Mucosa of gallbladder (tissue), 1 donor: ENCODE results near the gene PCDH11Y. TPM values are rescaled to one million over a fixed set of nuclear protein-coding genes. Genes with fewer than 3 reads are reported as not detected.
"Not testable (repeated sequence)": the region's sequence is repeated elsewhere in the genome, so short reads cannot be mapped to it uniquely, and the experiment has no call there.

ENCODE experiments used
- DNase-seq: peaks from one replicate; pipeline ENCODE4 v3.0.0-alpha.2; 2020; ENCODE audit warnings: low spot score
- total RNA-seq: library from RNA; stranded (reverse); gene quantifications from one replicate; pipeline ENCODE4 v1.2.1, GENCODE V29; 2021
- donor health status: DM: no; HTN: no; CAD: no.

The PCDH11Y gene, protein sequence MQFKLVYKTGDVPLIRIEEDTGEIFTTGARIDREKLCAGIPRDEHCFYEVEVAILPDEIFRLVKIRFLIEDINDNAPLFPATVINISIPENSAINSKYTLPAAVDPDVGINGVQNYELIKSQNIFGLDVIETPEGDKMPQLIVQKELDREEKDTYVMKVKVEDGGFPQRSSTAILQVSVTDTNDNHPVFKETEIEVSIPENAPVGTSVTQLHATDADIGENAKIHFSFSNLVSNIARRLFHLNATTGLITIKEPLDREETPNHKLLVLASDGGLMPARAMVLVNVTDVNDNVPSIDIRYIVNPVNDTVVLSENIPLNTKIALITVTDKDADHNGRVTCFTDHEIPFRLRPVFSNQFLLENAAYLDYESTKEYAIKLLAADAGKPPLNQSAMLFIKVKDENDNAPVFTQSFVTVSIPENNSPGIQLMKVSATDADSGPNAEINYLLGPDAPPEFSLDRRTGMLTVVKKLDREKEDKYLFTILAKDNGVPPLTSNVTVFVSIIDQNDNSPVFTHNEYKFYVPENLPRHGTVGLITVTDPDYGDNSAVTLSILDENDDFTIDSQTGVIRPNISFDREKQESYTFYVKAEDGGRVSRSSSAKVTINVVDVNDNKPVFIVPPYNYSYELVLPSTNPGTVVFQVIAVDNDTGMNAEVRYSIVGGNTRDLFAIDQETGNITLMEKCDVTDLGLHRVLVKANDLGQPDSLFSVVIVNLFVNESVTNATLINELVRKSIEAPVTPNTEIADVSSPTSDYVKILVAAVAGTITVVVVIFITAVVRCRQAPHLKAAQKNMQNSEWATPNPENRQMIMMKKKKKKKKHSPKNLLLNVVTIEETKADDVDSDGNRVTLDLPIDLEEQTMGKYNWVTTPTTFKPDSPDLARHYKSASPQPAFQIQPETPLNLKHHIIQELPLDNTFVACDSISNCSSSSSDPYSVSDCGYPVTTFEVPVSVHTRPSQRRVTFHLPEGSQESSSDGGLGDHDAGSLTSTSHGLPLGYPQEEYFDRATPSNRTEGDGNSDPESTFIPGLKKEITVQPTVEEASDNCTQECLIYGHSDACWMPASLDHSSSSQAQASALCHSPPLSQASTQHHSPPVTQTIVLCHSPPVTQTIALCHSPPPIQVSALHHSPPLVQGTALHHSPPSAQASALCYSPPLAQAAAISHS (N-terminal part only)
- not detected for total RNA-seq

DNA sequence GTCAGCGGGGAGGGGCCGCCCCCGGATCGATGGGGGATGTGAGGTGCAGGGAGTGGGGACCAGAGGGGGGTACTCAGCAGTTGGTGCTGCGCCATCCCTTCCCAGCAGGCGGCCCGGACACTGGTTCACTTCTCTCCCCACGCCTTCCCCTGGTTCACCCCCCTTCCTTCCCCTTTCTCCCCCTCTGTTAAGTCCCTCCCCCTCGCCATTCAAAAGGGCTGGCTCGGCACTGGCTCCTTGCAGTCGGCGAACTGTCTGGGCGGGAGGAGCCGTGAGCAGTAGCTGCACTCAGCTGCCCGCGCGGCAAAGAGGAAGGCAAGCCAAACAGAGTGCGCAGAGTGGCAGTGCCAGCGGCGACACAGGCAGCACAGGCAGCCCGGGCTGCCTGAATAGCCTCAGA, at the start of gene PCDH11Y:
Gene PCDH11Y, plus strand, starts transcription at position 240 of the 400 bp plus-strand sequence. CDS start 56,804 bp downstream, outside the sequence.
- DNase-seq = not testable (repeated sequence)

DNA sequence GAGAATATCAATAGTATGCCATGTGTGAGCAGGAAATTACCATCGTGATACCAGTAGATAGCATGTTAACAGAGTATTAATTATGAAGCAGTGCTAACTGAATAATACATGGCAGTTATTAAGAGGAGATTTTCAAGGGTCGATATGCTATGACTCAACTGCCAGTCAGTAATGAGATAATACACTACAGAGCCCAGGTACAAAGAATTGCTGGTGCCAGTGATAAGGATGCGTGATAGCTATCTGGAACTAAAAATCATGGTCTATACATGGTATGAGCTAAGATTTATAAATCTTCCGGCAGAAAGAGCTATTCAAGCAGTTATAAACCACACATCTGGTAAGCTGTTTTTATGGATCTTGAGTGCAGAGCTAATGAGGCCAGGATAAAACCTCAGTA, 32.2 kb upstream of the PCDH11Y start:
- not testable (repeated sequence) for DNase-seq

DNA sequence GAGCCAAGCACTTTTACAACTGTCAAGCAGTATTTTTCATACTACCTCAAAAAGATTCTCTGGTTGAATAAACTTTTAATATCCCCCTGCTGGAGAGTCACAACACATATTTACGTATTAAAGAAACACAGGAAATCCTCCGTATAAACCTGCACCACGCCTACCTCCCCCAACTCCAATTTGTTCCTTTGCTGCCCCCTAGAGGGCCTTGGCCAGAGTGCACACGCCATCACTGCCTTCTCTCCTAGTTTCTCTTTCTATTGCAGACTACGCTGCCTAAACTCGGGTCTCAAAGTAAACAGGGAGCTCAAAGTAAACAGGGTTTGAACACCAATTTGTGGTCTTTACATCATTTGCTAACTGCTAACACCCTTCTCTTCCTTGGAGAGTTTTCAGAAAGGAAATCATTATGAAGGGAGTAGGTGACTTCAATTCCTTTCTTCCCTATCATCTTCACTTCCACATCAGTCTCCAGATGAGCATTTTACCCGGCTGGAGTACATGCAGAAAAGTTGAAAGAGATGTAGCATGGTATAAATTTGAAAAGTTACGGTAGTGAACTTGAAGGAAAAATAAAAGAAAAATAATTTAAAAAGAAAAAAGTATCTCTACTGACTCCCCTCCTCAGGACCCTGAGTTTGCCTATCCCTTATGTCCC, 8.2 kb upstream of the PCDH11Y start:
- not testable (repeated sequence) for DNase-seq

DNA sequence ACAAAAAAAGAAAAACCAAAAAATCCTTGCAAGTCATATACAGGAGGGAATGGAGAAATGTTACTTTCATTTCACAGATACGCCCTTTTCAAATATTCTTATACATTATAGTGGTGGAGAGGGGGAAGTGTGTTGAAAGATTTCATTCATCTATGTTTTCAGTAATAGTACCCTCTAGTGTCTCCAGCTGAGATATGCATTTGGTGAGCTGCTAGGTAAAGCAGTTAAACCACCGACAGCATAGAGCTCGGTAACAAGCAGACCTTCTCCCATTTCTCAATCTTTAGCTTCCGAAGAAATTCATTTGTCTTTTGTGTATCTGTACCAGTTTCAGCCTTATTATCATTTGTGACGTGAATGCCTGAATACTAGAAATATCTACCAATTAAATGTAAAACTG, 5.2 kb upstream of the PCDH11Y start:
- DNase-seq = not testable (repeated sequence)

DNA sequence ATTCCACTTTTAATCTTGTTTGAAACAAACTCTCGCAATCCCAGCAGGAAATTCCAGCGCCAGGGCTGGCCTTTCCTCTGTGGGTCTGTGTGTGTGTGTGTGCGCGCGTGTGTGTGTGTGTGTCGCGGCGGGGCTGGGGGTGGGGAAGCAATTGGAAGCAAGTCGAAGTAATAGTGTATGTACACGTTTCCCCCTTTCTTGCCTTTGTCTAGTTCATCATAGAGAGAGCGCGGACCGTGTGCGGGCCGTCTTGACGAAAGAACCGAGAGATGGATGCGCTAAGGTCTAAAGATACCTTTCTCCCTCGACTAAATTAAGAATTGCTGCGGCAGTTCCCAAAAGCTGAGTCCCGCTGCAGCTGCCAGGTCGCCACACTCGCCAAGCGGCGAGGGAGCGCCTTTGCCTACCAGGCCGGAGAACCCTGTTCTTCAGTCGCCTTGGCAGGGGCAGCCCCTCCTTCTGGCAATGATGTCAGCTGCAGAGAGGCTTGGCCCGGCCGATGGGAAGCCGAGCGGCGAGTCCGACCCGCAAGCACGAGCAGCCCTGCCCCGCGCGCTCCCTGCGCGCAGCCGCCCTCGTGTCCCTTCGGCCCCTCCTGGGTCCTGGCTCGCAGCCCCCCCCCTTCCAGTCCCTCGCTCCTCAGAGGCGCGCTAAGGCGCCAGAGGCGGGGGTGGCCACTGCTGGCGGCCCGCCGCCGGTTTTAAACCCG, 2.5 kb downstream of the PCDH11Y start:
- DNase-seq = not testable (repeated sequence)

DNA sequence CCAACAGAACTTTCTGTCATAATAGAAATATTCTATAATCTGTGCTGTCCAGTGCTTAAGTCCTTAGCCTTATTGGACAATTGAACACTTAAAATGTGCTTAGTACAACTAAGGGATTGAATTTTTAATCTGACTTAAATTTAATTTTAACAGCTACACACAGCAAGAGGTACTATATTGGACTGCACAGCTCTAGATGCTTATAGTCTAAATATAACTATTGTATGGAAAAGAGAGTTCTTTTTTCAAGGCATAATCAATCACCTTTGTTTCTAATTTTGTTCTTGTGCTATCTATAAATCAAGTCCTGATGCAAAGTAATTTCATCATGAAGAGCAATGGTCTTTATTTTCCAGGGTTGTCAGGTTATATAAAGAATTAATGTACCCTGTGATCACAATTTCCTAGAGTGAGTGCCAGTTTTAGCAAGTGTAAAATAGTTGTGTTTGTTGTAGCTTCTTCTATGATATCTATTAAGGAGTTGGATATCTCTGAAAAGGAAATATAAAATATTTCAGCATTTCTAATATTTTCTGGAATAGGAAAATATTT, 39.0 kb downstream of the PCDH11Y start:
- DNase-seq = not testable (repeated sequence)

DNA sequence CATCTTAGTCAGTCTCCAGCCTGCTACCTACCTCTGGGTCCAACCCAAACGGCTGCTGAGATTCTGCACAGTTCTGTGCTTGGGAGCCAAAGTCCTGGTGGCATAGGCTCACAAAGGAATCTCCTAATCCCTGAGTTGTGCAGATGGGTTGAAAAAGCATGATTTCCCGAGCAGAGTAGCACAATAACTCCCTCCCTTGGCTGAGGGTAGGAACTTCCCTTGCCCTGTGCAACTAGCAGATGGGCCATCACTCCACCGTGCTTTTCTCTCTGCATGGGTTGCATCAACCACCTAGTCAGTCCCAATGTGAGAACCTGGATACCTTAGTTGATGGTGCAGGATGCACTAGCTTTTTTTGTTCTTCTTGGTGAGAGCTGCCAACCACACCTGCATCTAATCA, 82.9 kb downstream of the PCDH11Y start:
- DNase-seq = not testable (repeated sequence)

DNA sequence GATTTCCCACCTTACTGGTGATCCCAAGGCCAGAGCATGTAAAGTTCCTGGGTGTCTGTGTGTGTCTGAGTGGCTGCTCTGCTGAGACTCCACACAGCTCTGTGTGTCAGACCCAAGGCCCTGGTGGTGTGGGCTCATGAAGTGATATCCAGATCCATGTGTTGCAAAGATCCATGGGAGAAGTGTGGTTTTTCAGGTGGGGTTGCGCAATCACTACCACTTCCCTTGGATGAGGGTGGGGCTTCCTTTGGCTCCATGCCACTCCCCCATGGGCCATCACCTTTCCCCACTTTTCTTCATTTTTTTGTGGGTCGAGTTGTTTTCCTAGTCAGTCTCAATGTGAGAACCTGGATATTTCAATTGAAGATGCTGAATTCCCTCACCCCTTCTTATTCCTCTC, 182.9 kb downstream of the PCDH11Y start:
- DNase-seq = not testable (repeated sequence)

DNA sequence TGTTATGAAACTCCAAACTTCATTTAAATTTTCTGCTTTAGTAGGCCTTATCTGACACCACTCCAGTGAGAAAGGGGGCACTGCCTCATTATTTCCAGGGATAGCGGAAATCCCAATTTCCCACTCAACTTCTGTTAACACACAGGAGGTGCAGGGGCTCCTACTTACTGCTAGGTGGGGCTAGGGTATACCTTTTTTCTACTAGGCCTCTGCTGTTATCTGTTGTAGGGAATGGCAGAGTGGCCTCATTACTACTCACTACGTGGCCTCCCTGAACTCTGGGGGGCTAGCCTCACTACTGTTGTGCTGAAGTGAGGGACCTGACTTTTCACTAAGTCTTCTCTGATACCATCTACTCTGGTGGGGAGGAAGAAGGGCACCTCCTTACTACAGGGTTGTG, 215.0 kb downstream of the PCDH11Y start:
- not testable (repeated sequence) for DNase-seq

DNA sequence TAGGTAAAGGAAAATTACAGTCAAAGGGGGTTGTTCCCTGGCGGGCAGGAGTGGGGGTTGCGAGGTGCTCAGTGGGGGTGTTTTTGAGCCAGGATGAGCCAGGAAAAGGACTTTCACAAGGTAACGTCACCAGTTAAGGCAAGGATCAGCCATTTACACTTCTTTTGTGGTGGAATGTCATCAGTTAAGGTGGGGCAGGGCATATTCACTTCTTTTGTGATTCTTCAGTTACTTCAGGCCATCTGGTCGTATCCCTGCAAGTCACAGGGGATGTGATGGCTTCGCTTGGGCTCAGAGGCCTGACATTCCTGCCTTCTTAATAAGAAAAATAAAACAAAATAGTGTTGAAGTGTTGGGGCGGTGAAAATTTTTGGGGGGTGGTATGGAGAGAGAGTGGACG, 324.8 kb downstream of the PCDH11Y start:
- not testable (repeated sequence) for DNase-seq

DNA sequence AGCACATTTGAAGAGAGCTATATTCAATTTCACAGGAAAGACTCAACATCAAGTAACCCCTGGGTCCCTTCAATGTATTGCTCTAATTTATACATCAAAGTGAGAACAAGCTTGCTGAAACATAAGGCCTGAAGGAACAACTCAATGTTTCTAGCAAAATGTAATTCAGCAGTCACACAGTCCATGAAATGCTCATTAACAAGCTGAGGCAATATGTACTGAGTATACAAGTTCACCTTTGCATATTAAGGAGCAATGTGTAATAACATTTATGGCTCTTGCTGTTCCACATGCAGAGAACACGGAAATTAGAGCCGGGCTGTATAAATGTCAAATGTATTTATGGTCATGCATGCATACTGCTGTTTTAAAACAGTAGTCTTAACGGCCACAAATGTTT, 342.1 kb downstream of the PCDH11Y start:
- DNase-seq = not testable (repeated sequence)

DNA sequence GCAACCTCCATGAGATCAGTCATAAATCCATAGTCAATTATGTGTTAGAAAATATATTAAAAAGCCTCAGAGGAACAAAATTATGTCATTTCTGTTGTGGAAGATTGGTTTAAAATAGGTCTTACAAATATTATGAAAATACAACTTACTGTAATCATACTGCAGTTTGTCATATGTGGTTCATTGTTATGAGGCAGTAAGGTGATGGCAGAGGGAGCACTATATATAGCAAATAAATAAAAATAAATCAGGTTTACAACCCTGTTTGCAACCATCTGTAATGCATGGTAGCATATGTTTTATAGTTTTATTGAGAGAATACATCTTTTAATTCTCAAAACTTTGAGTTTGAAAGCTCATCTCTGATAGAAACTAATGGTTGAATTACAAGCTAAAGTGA, 543.6 kb downstream of the PCDH11Y start:
- not testable (repeated sequence) for DNase-seq

DNA sequence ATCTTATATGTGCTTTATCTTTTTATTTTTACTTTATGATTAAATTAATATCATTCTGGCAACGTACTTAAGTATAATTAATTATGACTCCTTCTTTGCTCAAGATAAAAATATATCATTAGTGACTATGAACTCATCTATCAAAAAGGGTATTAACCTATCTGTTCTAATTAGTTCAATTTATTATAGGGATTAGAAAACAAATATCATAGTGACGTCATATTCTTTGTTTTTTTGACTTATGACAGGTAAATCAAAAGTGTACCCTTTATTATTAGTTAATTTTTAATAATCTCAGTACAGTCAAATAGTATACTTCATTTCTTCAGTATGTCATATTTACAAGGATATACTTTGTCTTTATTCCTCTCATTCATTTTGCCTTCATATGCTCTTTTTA, 638.5 kb downstream of the PCDH11Y start:
- DNase-seq = not testable (repeated sequence)

DNA sequence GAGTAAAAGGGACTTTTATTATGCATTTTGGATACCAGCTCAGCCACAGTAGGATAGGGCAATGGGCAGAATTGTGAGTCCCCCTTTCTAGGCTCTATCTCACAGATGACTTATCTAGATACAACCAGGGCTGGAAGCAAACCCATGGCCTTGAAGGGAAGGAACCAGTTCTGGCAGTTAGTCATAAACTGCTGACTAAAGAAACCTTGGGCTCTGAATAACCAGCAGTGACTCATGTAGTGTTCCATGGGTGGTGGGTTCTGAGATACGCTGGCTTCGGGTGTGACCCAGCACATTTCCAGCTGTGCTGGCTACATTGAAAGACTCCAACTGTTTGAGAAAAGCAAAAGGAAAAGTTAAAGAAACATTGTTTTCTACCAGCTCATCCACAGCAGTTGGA, 679.2 kb downstream of the PCDH11Y start:
- not testable (repeated sequence) for DNase-seq

DNA sequence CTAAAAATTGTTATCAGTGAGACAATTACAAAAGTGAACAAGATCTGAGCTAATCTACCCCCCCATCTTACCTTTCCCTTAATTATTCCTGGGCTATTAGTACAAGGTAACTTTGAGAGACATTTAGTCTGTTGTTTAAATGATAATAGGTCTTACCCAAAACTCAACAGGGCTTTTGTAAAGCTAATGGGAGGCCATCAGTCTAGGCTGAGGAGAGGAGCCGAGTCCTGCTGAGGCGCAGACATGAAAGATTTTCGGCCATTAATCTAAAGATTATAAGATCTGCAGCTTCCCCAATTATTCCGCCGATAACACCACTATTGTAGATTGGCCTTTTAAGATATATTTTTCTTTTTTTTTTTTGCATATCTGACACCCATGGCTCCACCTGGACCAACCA, 708.6 kb downstream of the PCDH11Y start:
- DNase-seq = not testable (repeated sequence)

DNA sequence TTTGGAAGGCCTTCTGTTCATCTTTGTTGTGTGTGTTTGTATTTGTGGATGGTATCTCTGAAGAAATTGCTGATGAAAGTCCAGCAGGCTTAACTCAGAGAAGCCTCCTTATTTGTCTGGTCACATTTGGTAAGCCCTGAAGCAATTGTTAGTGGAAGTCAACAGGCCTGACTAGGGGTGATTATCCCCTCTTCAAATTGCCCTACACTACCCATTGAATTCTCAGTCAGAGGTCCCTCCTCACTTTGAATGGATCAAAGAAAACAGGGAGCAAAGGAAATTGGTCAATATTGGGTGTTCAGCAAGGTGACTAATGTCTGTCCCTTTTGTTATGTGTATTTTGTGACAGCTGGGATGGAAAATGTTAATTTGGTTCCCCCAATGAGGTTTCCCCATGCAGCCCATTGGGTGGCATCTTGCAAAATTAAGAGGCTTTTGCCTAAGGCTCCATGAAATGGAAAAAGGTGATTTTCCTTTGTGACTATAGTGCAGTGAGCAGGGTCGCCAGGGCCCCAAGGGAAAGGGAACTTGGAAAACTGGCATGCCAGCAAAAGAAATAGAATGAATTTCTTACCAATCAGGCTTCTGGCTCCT, 709.8 kb downstream of the PCDH11Y start:
- DNase-seq = not testable (repeated sequence)

DNA sequence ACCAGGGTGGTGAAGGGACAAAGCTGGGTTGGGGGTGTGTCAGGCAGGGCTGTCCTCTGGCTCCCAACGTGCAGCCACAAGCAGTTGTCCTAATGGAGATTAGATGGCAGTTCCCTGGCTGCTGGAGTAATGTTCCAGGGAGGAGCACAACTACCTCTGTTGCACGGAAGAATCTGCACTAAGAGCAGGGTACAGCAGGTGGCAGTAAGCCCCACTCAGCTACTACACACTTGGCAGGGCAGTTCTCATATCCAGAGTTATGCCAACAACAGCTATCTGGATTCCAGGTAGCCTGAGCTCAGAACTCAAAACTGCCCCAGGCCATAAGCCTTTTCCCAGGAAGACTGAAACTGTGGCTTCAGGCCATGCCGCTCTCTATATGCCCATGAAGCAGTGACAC, 761.3 kb downstream of the PCDH11Y start:
- not testable (repeated sequence) for DNase-seq

DNA sequence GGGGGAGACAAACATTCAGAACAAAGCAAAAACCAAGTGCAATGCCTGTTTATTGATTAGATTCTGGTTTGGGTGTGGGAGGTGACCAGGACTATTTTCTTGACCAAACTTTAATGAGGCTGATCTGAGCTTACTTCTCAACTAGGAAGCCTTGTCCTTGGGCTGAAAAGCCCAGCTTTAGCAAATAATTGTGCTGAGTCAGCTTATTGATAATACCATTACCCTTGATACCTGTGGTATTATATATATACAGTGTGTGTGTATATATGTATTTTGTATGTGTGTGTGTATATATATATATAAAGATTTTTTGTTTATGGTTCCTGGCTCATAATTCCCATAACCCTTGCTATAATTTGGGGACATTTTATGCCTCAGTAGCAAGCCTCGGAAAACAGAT, 776.4 kb downstream of the PCDH11Y start:
- not testable (repeated sequence) for DNase-seq
